HCT116 (cell line): ENCODE measurements around the gene DLX2. TPM values are rescaled to one million over a fixed set of nuclear protein-coding genes. Genes with fewer than 3 reads are reported as not detected.

Source experiments
- ATAC-seq: fragments of 200-7000 bp; cut with Tn5 transposase; 2 replicates; pipeline ENCODE4 v1.9.1; 2020; ENCODE audit warnings: mild to moderate bottlenecking, moderate library complexity
- BruUV-seq: library from RNA; stranded (reverse); fragments of 400-500 nt; replicated peaks from 2 replicates; lab custom pipeline; 2021; lab: Mats Ljungman, UMichigan
- CTCF ChIA-PET: fragments of 300-600 bp; sonication (Branson Sonifier 250); formaldehyde crosslinking; loops from one replicate; lab custom pipeline; 2021; ENCODE audit warnings: antibody characterized with exemption; lab: Charles Lee
- POLR2A ChIA-PET: fragments of 300-600, 350-600 bp; sonication (Branson Sonifier 250); formaldehyde crosslinking; loops from one replicate; lab custom pipeline; 2021; ENCODE audit warnings: antibody characterized with exemption; lab: Charles Lee
- RAD21 ChIA-PET, 2 experiments: fragments of 300-600 bp; sonication (Branson Sonifier 250); formaldehyde crosslinking; loops; one replicate each; lab custom pipeline; 2023; ENCODE audit warnings: low total read pairs in 2 of 2; ENCODE audit not compliant: uncharacterized antibody in 2 of 2, unreplicated experiment in 2 of 2, low non-redundant PET in 1 of 2; lab: Charles Lee
- DNase-seq: peaks from one replicate; pipeline ENCODE4 v3.0.0-alpha.2; 2010; ENCODE audit warnings: low read depth, low spot score
- H2AFZ ChIP-seq: fragments of 200-600 bp; shearing (Covaris generic), sonication (generic); 2 replicates; pipeline ENCODE4 v1.6.1; 2017; ENCODE audit warnings: low read depth, mixed run types, mixed read lengths, antibody characterized with exemption, low read length; ENCODE audit not compliant: poor library complexity, severe bottlenecking
- H3K27ac ChIP-seq: 2 replicates; pipeline ENCODE4 v1.5.1; 2012; ENCODE audit warnings: low read depth, low read length
- H3K27me3 ChIP-seq: fragments of 200-600 bp; sonication (generic); 2 replicates; pipeline ENCODE4 v1.6.1; 2016; ENCODE audit warnings: mixed run types, low read length, mixed read lengths; ENCODE audit not compliant: insufficient read depth
- H3K36me3 ChIP-seq, 2 experiments: fragments of 200-500 bp in 1 of 2; fragments of 200-600 bp in 1 of 2; sonication (Bioruptor generic) in 1 of 2; sonication (generic) in 1 of 2; 2 replicates each; pipeline versions ENCODE4 v1.5.1 to v1.6.1; 2014 to 2016; ENCODE audit warnings: low read length in 2 of 2, inconsistent platforms in 1 of 2, mixed read lengths in 1 of 2, mixed run types in 1 of 2; ENCODE audit not compliant: insufficient read depth in 2 of 2, control insufficient read depth in 1 of 2
- H3K4me1 ChIP-seq, 2 experiments: fragments of 200-600 bp in 1 of 2; sonication (generic) in 1 of 2; 2 replicates each; pipeline versions ENCODE4 v1.5.1 to v1.6.1; 2012 to 2017; ENCODE audit warnings: low read length in 2 of 2, inconsistent platforms in 1 of 2, mild to moderate bottlenecking in 1 of 2, mixed read lengths in 1 of 2, mixed run types in 1 of 2, moderate library complexity in 1 of 2; ENCODE audit not compliant: insufficient read depth in 2 of 2, control insufficient read depth in 1 of 2
- H3K4me2 ChIP-seq: fragments of 200-600 bp; sonication (generic); 2 replicates; pipeline ENCODE4 v1.6.1; 2017; ENCODE audit warnings: mixed run types, low read length, mixed read lengths
- H3K4me3 ChIP-seq, 2 experiments: fragments of 200-600 bp in 1 of 2; sonication (generic) in 1 of 2; replicated peaks in 1 of 2; 2 replicates each; pipeline ENCODE4 v1.5.1; 2011 to 2016; ENCODE audit warnings: low read length in 2 of 2, control low read depth in 1 of 2, low read depth in 1 of 2, mild to moderate bottlenecking in 1 of 2, mixed read lengths in 1 of 2, mixed run types in 1 of 2
- H3K79me2 ChIP-seq: fragments of 200-600 bp; sonication (generic); 2 replicates; pipeline ENCODE4 v1.6.1; 2017; ENCODE audit warnings: mild to moderate bottlenecking, mixed run types, low read length, moderate library complexity, mixed read lengths; ENCODE audit not compliant: insufficient read depth
- H3K9ac ChIP-seq: fragments of 200-600 bp; sonication (generic); 2 replicates; pipeline ENCODE4 v1.6.1; 2016; ENCODE audit warnings: low read length, mixed read lengths
- H3K9me2 ChIP-seq: fragments of 200-600 bp; sonication (generic), shearing (Covaris generic); 2 replicates; pipeline ENCODE4 v1.6.1; 2017; ENCODE audit warnings: mixed run types, mild to moderate bottlenecking, moderate library complexity; ENCODE audit not compliant: insufficient read depth
- H3K9me3 ChIP-seq, 2 experiments: fragments of 200-500 bp in 1 of 2; fragments of 200-600 bp in 1 of 2; sonication (Bioruptor generic) in 1 of 2; sonication (generic) in 1 of 2; 2 replicates each; pipeline ENCODE4 v1.6.1; 2014 to 2017; ENCODE audit warnings: low read length in 2 of 2, mixed read lengths in 2 of 2, inconsistent platforms in 1 of 2, low read depth in 1 of 2, mild to moderate bottlenecking in 1 of 2, mixed run types in 1 of 2, moderate library complexity in 1 of 2; ENCODE audit not compliant: control insufficient read depth in 1 of 2, insufficient read depth in 1 of 2
- H4K20me1 ChIP-seq: fragments of 200-600 bp; sonication (generic), shearing (Covaris generic); 2 replicates; pipeline ENCODE4 v1.6.1; 2017; ENCODE audit warnings: mixed run types, mild to moderate bottlenecking, moderate library complexity; ENCODE audit not compliant: insufficient read depth
- CBX3 ChIP-seq: IDR thresholded peaks from 2 replicates; pipeline ENCODE4 v1.6.1; 2012; ENCODE audit warnings: low read depth
- CEBPB ChIP-seq: IDR thresholded peaks from 2 replicates; pipeline ENCODE4 v1.6.1; 2012; ENCODE audit warnings: low read depth
- CTCF ChIP-seq, 3 experiments: fragments of 200-600 bp in 1 of 3; sonication (generic) in 1 of 3; IDR thresholded peaks in 2 of 3; conservative IDR thresholded peaks in 1 of 3; 2 replicates each; pipeline ENCODE4 v1.5.1; 2012 to 2017; ENCODE audit warnings: low read depth in 2 of 3, low read length in 2 of 3, antibody characterized with exemption in 1 of 3, borderline replicate concordance in 1 of 3, control low read depth in 1 of 3, mild to moderate bottlenecking in 1 of 3, mixed read lengths in 1 of 3, mixed run types in 1 of 3, moderate library complexity in 1 of 3; ENCODE audit not compliant: insufficient read depth in 1 of 3
- EGR1 ChIP-seq: IDR thresholded peaks from 2 replicates; pipeline ENCODE4 v1.6.1; 2012; ENCODE audit warnings: low read depth
- ELF1 ChIP-seq: IDR thresholded peaks from 2 replicates; pipeline ENCODE4 v1.6.1; 2012; ENCODE audit warnings: low read depth, borderline replicate concordance
- POLR2AphosphoS5 ChIP-seq: IDR thresholded peaks from 2 replicates; pipeline ENCODE4 v1.6.1; 2011; ENCODE audit warnings: mild to moderate bottlenecking, low read depth, low read length, moderate library complexity
- SP1 ChIP-seq: IDR thresholded peaks from 2 replicates; pipeline ENCODE4 v1.6.1; 2012; ENCODE audit warnings: low read depth
- TCF7L2 ChIP-seq: IDR thresholded peaks from 2 replicates; pipeline ENCODE4 v1.7.0; 2011; ENCODE audit warnings: borderline replicate concordance, inconsistent platforms; ENCODE audit not compliant: insufficient read depth, insufficient read length; ENCODE audit errors: extremely low read depth
- intact Hi-C: fragments of 100-400 bp; cut with micrococcal nuclease; formaldehyde crosslinking; loops from 2 replicates; pipeline ENCODE4 v1.10.0; 2022
- total RNA-seq: library from RNA; stranded (reverse); gene quantifications from one replicate; pipeline ENCODE4 v1.2.1, GENCODE V29; 2021; ENCODE audit not compliant: unreplicated experiment

DLX2 gene
- total RNA-seq, 1 experiment from 2014 or later: 3.7 TPM

- CTCF ChIA-PET: no interaction called here
- no peaks in the 10 kb centered on the region for H3K9me3 ChIP-seq
These were observed 39.3 kb downstream of the DLX2 start for GRCh38 chr2:172063446-172063845.

More at GRCh38 chr2:172063446-172063845, 39.3 kb downstream of the DLX2 start:
- Histone ChIP-seq H3K9ac (no peak overlapping the region), H4K20me1 (no peaks in the 10 kb centered on the region), H2AFZ (no peak overlapping the region), H3K27ac (no peak overlapping the region), H3K4me3 (no peak overlapping the region), H3K36me3 (no peaks in the 10 kb centered on the region), H3K4me1 (no peaks in the 10 kb centered on the region), H3K9me2 (no peaks in the 10 kb centered on the region), H3K79me2 (no peaks in the 10 kb centered on the region)
- intact Hi-C loops: no loop called here
- RAD21 ChIA-PET: no interaction called here
- POLR2A ChIA-PET: no interaction called here
- no peak for TF ChIP-seq CBX3
- TF ChIP-seq SP1: no peak
- no peak for TF ChIP-seq EGR1
- TF ChIP-seq ELF1: no peak
- TF ChIP-seq CEBPB: no peak
- no peak for TF ChIP-seq CTCF (IDR thresholded peaks at IDR 0.05 in 2 of 3, conservative IDR thresholded peaks at IDR 0.05 in 1 of 3; ENCODE audit: borderline replicate concordance in 1 of 3, insufficient read depth in 1 of 3, low read depth in 2 of 3, low read length in 2 of 3)
- no peak for TF ChIP-seq POLR2AphosphoS5
- no peak for TF ChIP-seq TCF7L2
- TF ChIP-seq, all 23 proteins: peak for 0
- no TSS peak for BruUV-seq
- Histone ChIP-seq H3K4me2 (no peak overlapping the region), H3K27me3 (no peaks in the 10 kb centered on the region)
- DNase-seq: no peak
- no peak for ATAC-seq
